ENCODE measurements around the gene GRM1. TPM values are rescaled to one million over a fixed set of nuclear protein-coding genes. Genes with fewer than 3 reads are reported as not detected.

GRM1 gene
- polyA plus RNA-seq, 4 donors, result 0.01 to 0.03 TPM; not detected in 2

- Histone ChIP-seq H3K27ac (ENCODE audit: low read depth in 1 of 3, low read length in 2 of 3) (no peak overlapping the region), H3K4me1 (ENCODE audit: control insufficient read depth in 3 of 3, insufficient read depth in 2 of 3, low read depth in 1 of 3, low read length in 2 of 3) (no peaks in the 10 kb centered on the region), H3K9me3 (ENCODE audit: control insufficient read depth in 2 of 2, insufficient read depth in 1 of 2, low read depth in 1 of 2, low read length in 1 of 2) (no peaks in the 10 kb centered on the region), H3K27me3 (ENCODE audit: control insufficient read depth in 3 of 3, insufficient read depth in 3 of 3, low read length in 3 of 3) (no peaks in the 10 kb centered on the region), H3K36me3 (ENCODE audit: control insufficient read depth in 3 of 3, insufficient read depth in 2 of 3, low read depth in 1 of 3, low read length in 3 of 3) (no peaks in the 10 kb centered on the region), H3K4me3 (ENCODE audit: low read depth in 1 of 3, low read length in 3 of 3) (no peak overlapping the region)
- WGBS, 3 donors, result 59 to 73% (median 67%) methylated on average over 5 of the region's 5 CpGs
- DNase-seq (no peak), FAIRE-seq (no peak)
Observed at GRCh38 chr6:146419576-146419975, 390.7 kb downstream of the GRM1 start.

GRCh38 chr6:146420255-146420654 lies 391.4 kb downstream of the GRM1 start:
- Histone ChIP-seq H3K27me3 (ENCODE audit: control insufficient read depth in 3 of 3, insufficient read depth in 3 of 3, low read length in 3 of 3) (no peaks in the 10 kb centered on the region), H3K27ac (ENCODE audit: low read depth in 1 of 3, low read length in 2 of 3) (no peak overlapping the region), H3K36me3 (ENCODE audit: control insufficient read depth in 3 of 3, insufficient read depth in 2 of 3, low read depth in 1 of 3, low read length in 3 of 3) (no peaks in the 10 kb centered on the region), H3K4me1 (ENCODE audit: control insufficient read depth in 3 of 3, insufficient read depth in 2 of 3, low read depth in 1 of 3, low read length in 2 of 3) (no peaks in the 10 kb centered on the region), H3K4me3 (ENCODE audit: low read depth in 1 of 3, low read length in 3 of 3) (no peak overlapping the region), H3K9me3 (ENCODE audit: control insufficient read depth in 2 of 2, insufficient read depth in 1 of 2, low read depth in 1 of 2, low read length in 1 of 2) (no peaks in the 10 kb centered on the region)
- WGBS, 3 donors, result 58 to 65% (median 59%) methylated on average over 3 of the region's 3 CpGs
- FAIRE-seq (no peak), DNase-seq (no peak)

- no peak for FAIRE-seq
- Histone ChIP-seq H3K4me3 (ENCODE audit: low read depth in 1 of 3, low read length in 3 of 3) (no peak overlapping the region), H3K9me3 (ENCODE audit: control insufficient read depth in 2 of 2, insufficient read depth in 1 of 2, low read depth in 1 of 2, low read length in 1 of 2) (no peaks in the 10 kb centered on the region), H3K4me1 (ENCODE audit: control insufficient read depth in 3 of 3, insufficient read depth in 2 of 3, low read depth in 1 of 3, low read length in 2 of 3) (no peaks in the 10 kb centered on the region), H3K27ac (ENCODE audit: low read depth in 1 of 3, low read length in 2 of 3) (no peak overlapping the region), H3K36me3 (ENCODE audit: control insufficient read depth in 3 of 3, insufficient read depth in 2 of 3, low read depth in 1 of 3, low read length in 3 of 3) (no peaks in the 10 kb centered on the region), H3K27me3 (ENCODE audit: control insufficient read depth in 3 of 3, insufficient read depth in 3 of 3, low read length in 3 of 3) (no peaks in the 10 kb centered on the region)
- DNase-seq, result no peak
- WGBS, 3 donors, result 92 to 96% (median 93%) methylated on average over 1 of the region's 1 CpG
Observed at GRCh38 chr6:146422789-146423375, 394.0 kb downstream of the GRM1 start.

- no peaks in the 10 kb centered on the region for H3K27me3 ChIP-seq (ENCODE audit: control insufficient read depth in 3 of 3, insufficient read depth in 3 of 3, low read length in 3 of 3)
- H3K36me3 ChIP-seq (ENCODE audit: control insufficient read depth in 3 of 3, insufficient read depth in 2 of 3, low read depth in 1 of 3, low read length in 3 of 3), result no peaks in the 10 kb centered on the region
- no peak for DNase-seq
- 61 to 65% (median 63%) methylated on average over 6 of the region's 6 CpGs for WGBS, 3 donors
- H3K4me1 ChIP-seq (ENCODE audit: control insufficient read depth in 3 of 3, insufficient read depth in 2 of 3, low read depth in 1 of 3, low read length in 2 of 3), result no peaks in the 10 kb centered on the region
- no peaks in the 10 kb centered on the region for H3K9me3 ChIP-seq (ENCODE audit: control insufficient read depth in 2 of 2, insufficient read depth in 1 of 2, low read depth in 1 of 2, low read length in 1 of 2)
- H3K27ac ChIP-seq (ENCODE audit: low read depth in 1 of 3, low read length in 2 of 3), result no peak overlapping the region
- no peak overlapping the region for H3K4me3 ChIP-seq (ENCODE audit: low read depth in 1 of 3, low read length in 3 of 3)
- FAIRE-seq, result no peak
Observed at GRCh38 chr6:146423452-146423851, 394.6 kb downstream of the GRM1 start.

GRCh38 chr6:146426516-146426915 lies 397.7 kb downstream of the GRM1 start:
- H3K27me3 ChIP-seq (ENCODE audit: control insufficient read depth in 3 of 3, insufficient read depth in 3 of 3, low read length in 3 of 3), result no peaks in the 10 kb centered on the region
- WGBS, 3 donors, result 84 to 88% (median 88%) methylated on average over 7 of the region's 7 CpGs
- H3K9me3 ChIP-seq (ENCODE audit: control insufficient read depth in 2 of 2, insufficient read depth in 1 of 2, low read depth in 1 of 2, low read length in 1 of 2), result no peaks in the 10 kb centered on the region
- DNase-seq (no peak), FAIRE-seq (no peak)
- H3K27ac ChIP-seq (ENCODE audit: low read depth in 1 of 3, low read length in 2 of 3), result no peak overlapping the region
- H3K36me3 ChIP-seq (ENCODE audit: control insufficient read depth in 3 of 3, insufficient read depth in 2 of 3, low read depth in 1 of 3, low read length in 3 of 3), result no peaks in the 10 kb centered on the region
- H3K4me3 ChIP-seq (ENCODE audit: low read depth in 1 of 3, low read length in 3 of 3), result no peak overlapping the region
- no peaks in the 10 kb centered on the region for H3K4me1 ChIP-seq (ENCODE audit: control insufficient read depth in 3 of 3, insufficient read depth in 2 of 3, low read depth in 1 of 3, low read length in 2 of 3)

- Histone ChIP-seq H3K27ac (ENCODE audit: low read depth in 1 of 3, low read length in 2 of 3) (no peak overlapping the region), H3K4me3 (ENCODE audit: low read depth in 1 of 3, low read length in 3 of 3) (no peak overlapping the region), H3K4me1 (ENCODE audit: control insufficient read depth in 3 of 3, insufficient read depth in 2 of 3, low read depth in 1 of 3, low read length in 2 of 3) (no peaks in the 10 kb centered on the region), H3K9me3 (ENCODE audit: control insufficient read depth in 2 of 2, insufficient read depth in 1 of 2, low read depth in 1 of 2, low read length in 1 of 2) (no peaks in the 10 kb centered on the region), H3K27me3 (ENCODE audit: control insufficient read depth in 3 of 3, insufficient read depth in 3 of 3, low read length in 3 of 3) (peaks cover 0 to 11% (median 0%) of the 10 kb centered on the region in 3 donors), H3K36me3 (ENCODE audit: control insufficient read depth in 3 of 3, insufficient read depth in 2 of 3, low read depth in 1 of 3, low read length in 3 of 3) (no peaks in the 10 kb centered on the region)
- WGBS, 3 donors, result 94 to 96% (median 95%) methylated on average over 4 of the region's 4 CpGs
- DNase-seq (no peak), FAIRE-seq (no peak)
Observed at GRCh38 chr6:146429831-146430230, 401.0 kb downstream of the GRM1 start.

GRCh38 chr6:146433881-146434731 lies 405.2 kb downstream of the GRM1 start:
- Histone ChIP-seq H3K9me3 (ENCODE audit: control insufficient read depth in 2 of 2, insufficient read depth in 1 of 2, low read depth in 1 of 2, low read length in 1 of 2) (no peaks in the 10 kb centered on the region), H3K27ac (ENCODE audit: low read depth in 1 of 3, low read length in 2 of 3) (no peak overlapping the region), H3K4me3 (ENCODE audit: low read depth in 1 of 3, low read length in 3 of 3) (peak overlapping the region in 1 of 3 donors; percentile 32), H3K36me3 (ENCODE audit: control insufficient read depth in 3 of 3, insufficient read depth in 2 of 3, low read depth in 1 of 3, low read length in 3 of 3) (no peaks in the 10 kb centered on the region), H3K4me1 (ENCODE audit: control insufficient read depth in 3 of 3, insufficient read depth in 2 of 3, low read depth in 1 of 3, low read length in 2 of 3) (no peaks in the 10 kb centered on the region), H3K27me3 (ENCODE audit: control insufficient read depth in 3 of 3, insufficient read depth in 3 of 3, low read length in 3 of 3) (peaks cover 0 to 17% (median 0%) of the 10 kb centered on the region in 3 donors)
- DNase-seq (peak in 1 of 2 donors; percentile 4), FAIRE-seq (no peak)
- 12 to 27% (median 23%) methylated on average over 55 to 59 of the region's 59 CpGs for WGBS, 3 donors

- Histone ChIP-seq H3K4me1 (ENCODE audit: control insufficient read depth in 3 of 3, insufficient read depth in 2 of 3, low read depth in 1 of 3, low read length in 2 of 3) (no peaks in the 10 kb centered on the region), H3K36me3 (ENCODE audit: control insufficient read depth in 3 of 3, insufficient read depth in 2 of 3, low read depth in 1 of 3, low read length in 3 of 3) (no peaks in the 10 kb centered on the region), H3K9me3 (ENCODE audit: control insufficient read depth in 2 of 2, insufficient read depth in 1 of 2, low read depth in 1 of 2, low read length in 1 of 2) (no peaks in the 10 kb centered on the region), H3K4me3 (ENCODE audit: low read depth in 1 of 3, low read length in 3 of 3) (peak overlapping the region in 1 of 3 donors; percentile 32), H3K27me3 (ENCODE audit: control insufficient read depth in 3 of 3, insufficient read depth in 3 of 3, low read length in 3 of 3) (peaks cover 0 to 17% (median 0%) of the 10 kb centered on the region in 3 donors), H3K27ac (ENCODE audit: low read depth in 1 of 3, low read length in 2 of 3) (no peak overlapping the region)
- FAIRE-seq (no peak), DNase-seq (no peak)
- 51 to 58% (median 57%) methylated on average over 15 of the region's 15 CpGs for WGBS, 3 donors
Observed at GRCh38 chr6:146434732-146435390, 406.0 kb downstream of the GRM1 start.

Data from small intestine (tissue), 7 donors.